A549 (cell line): ENCODE data around the gene PEDS1. TPM values are rescaled to one million over a fixed set of nuclear protein-coding genes. Genes with fewer than 3 reads are reported as not detected.

Source experiments
- ATAC-seq, 2 experiments: fragments of 200-7000 bp in 1 of 2; fragments of >200 bp in 1 of 2; cut with Nextera tagmentation in 1 of 2; cut with Tn5 transposase in 1 of 2; 3 replicates each; pipeline versions ENCODE4 v1.8.0 to v1.9.1; 2018 to 2020; ENCODE audit warnings: mild to moderate bottlenecking in 1 of 2, moderate library complexity in 1 of 2
- CTCF ChIA-PET: fragments of 300-600 bp; sonication (Branson Sonifier 250); formaldehyde crosslinking; extraction: SDS; loops from one replicate; lab custom pipeline; 2021; ENCODE audit warnings: antibody characterized with exemption, inconsistent platforms; lab: Yijun Ruan, JAX
- POLR2A ChIA-PET: fragments of 350-600 bp; formaldehyde crosslinking; extraction: SDS; loops from one replicate; lab custom pipeline; 2021; ENCODE audit warnings: antibody characterized with exemption, inconsistent platforms; lab: Yijun Ruan, JAX
- DNase-seq, 2 experiments: peaks; one replicate each; pipeline versions ENCODE4 v3.0.0 to v3.0.0-alpha.2; 2011 to 2016; ENCODE audit warnings: low read depth in 1 of 2, low spot score in 1 of 2
- FAIRE-seq: peaks from 2 replicates; lab custom pipeline; 2011; peaks lifted over from hg19 to GRCh38; lab: Jason Lieb, UNC
- H3K27ac ChIP-seq, 2 experiments: fragments of >200 bp; sonication (Bioruptor Twin); formaldehyde crosslinking; 3 replicates each; pipeline ENCODE4 v1.5.1; 2016 to 2017
- H3K4me1 ChIP-seq: fragments of >200 bp; sonication (Bioruptor Twin); formaldehyde crosslinking; 3 replicates; pipeline ENCODE4 v1.6.1; 2016
- H3K4me2 ChIP-seq: fragments of >200 bp; sonication (Bioruptor Twin); formaldehyde crosslinking; 3 replicates; pipeline ENCODE4 v1.6.1; 2016
- H3K4me3 ChIP-seq: fragments of >200 bp; sonication (Bioruptor Twin); formaldehyde crosslinking; 3 replicates; pipeline ENCODE4 v1.5.1; 2016
- H3K9me3 ChIP-seq: fragments of >200 bp; sonication (Bioruptor Twin); formaldehyde crosslinking; 3 replicates; pipeline ENCODE4 v1.6.1; 2016
- BHLHE40 ChIP-seq: IDR thresholded peaks from 2 replicates; pipeline ENCODE4 v1.6.1; 2012; ENCODE audit warnings: low read depth, low read length, inconsistent platforms
- CEBPB ChIP-seq, 2 experiments: fragments of >200 bp in 1 of 2; sonication (Bioruptor Twin) in 1 of 2; formaldehyde crosslinking in 1 of 2; IDR thresholded peaks; 2 replicates each; pipeline ENCODE4 v1.6.1; 2012 to 2016
- EHMT2 ChIP-seq: fragments of 200-600 bp; sonication (generic); IDR thresholded peaks from 2 replicates; pipeline ENCODE4 v1.6.1; 2016; ENCODE audit warnings: antibody characterized with exemption, low read depth, mild to moderate bottlenecking, moderate library complexity
- EP300 ChIP-seq, 2 experiments: fragments of >200 bp; sonication (Bioruptor Twin); formaldehyde crosslinking; IDR thresholded peaks; 2 replicates in 1 of 2; 3 replicates in 1 of 2; pipeline ENCODE4 v1.6.1; 2016 to 2017
- FOSL2 ChIP-seq, 2 experiments: fragments of 450-650 bp in 1 of 2; fragments of >200 bp in 1 of 2; sonication (Bioruptor Twin) in 1 of 2; formaldehyde crosslinking; IDR thresholded peaks; 2 replicates each; pipeline versions ENCODE4 v1.5.0 to v1.6.1; 2016 to 2020; ENCODE audit warnings: mild to moderate bottlenecking in 1 of 2, moderate library complexity in 1 of 2
- GATA3 ChIP-seq: IDR thresholded peaks from 2 replicates; pipeline ENCODE4 v1.6.1; 2012; ENCODE audit warnings: borderline replicate concordance
- HOXB5 ChIP-seq: fragments of 250-450 bp; sonication (Bioruptor Pico); IDR thresholded peaks from 2 replicates; pipeline ENCODE4 v1.5.0; 2020; ENCODE audit warnings: mild to moderate bottlenecking, moderate library complexity
- JUN ChIP-seq, 2 experiments: fragments of >200 bp; sonication (Bioruptor Twin); formaldehyde crosslinking; IDR thresholded peaks; 2 replicates in 1 of 2; 3 replicates in 1 of 2; pipeline ENCODE4 v1.6.1; 2016 to 2017
- JUNB ChIP-seq: fragments of >200 bp; sonication (Bioruptor Twin); formaldehyde crosslinking; IDR thresholded peaks from 2 replicates; pipeline ENCODE4 v1.6.1; 2016
- MAFK ChIP-seq: fragments of 450-650 bp; IDR thresholded peaks from 2 replicates; pipeline ENCODE4 v1.6.1; 2014; ENCODE audit not compliant: partially characterized antibody
- MYC ChIP-seq: IDR thresholded peaks from 2 replicates; pipeline ENCODE4 v1.6.1; 2012; ENCODE audit warnings: mild to moderate bottlenecking, inconsistent platforms, low read length, improper control_type of control experiment, borderline replicate concordance
- NPAS2 ChIP-seq: fragments of 250-450 bp; sonication (Bioruptor Pico); IDR thresholded peaks from 2 replicates; pipeline ENCODE4 v1.8.0; 2022; ENCODE audit warnings: mild to moderate bottlenecking, moderate library complexity, borderline replicate concordance
- POLR2AphosphoS2 ChIP-seq: conservative IDR thresholded peaks from 2 replicates; pipeline ENCODE4 v1.6.1; 2012; ENCODE audit warnings: low read length, improper control_type of control experiment, inconsistent platforms
- ZSCAN20 ChIP-seq: fragments of 250-450 bp; sonication (Bioruptor Pico); IDR thresholded peaks from 2 replicates; pipeline ENCODE4 v1.8.0; 2022; ENCODE audit warnings: mild to moderate bottlenecking, moderate library complexity
- WGBS: methylation state at CpG from one replicate; pipeline ENCODE4 v1.1.6; 2017; ENCODE audit errors: missing lambda C conversion rate; 5-methylcytosine and 5-hydroxymethylcytosine counted together
- polyA plus RNA-seq, 4 experiments: library from polyadenylated mRNA; depleted of rRNA in 3 of 4; stranded (reverse); fragments of >200 nt; fragmentation: RNase III in 1 of 4; extraction: RNeasy Plus Mini Kit Qiagen cat#74134 plus additional on column Dnase treatment in 1 of 4; gene quantifications; 2 replicates in 3 of 4; 3 replicates in 1 of 4; pipeline ENCODE4 v1.2.3, GENCODE V29; 2011 to 2017
- TF ChIP-seq, protein P1 (sequence below): IDR thresholded peaks from 2 replicates; pipeline ENCODE4 v1.6.1; 2012; ENCODE audit warnings: low read depth, borderline replicate concordance
- TF ChIP-seq, protein P2 (sequence below): IDR thresholded peaks from 2 replicates; pipeline ENCODE4 v1.6.1; 2012
- TF ChIP-seq, protein P3 (sequence below): fragments of 200-600 bp; sonication (generic); IDR thresholded peaks from 2 replicates; pipeline ENCODE4 v1.6.1; 2016; ENCODE audit warnings: antibody characterized with exemption, mild to moderate bottlenecking, moderate library complexity
- TF ChIP-seq, protein P4 (sequence below): fragments of 150-350 bp; IDR thresholded peaks from 2 replicates; pipeline ENCODE4 v1.6.1; 2014; ENCODE audit warnings: low read depth, mild to moderate bottlenecking, low read length
- TF ChIP-seq, protein P5 (sequence below): IDR thresholded peaks from 2 replicates; pipeline ENCODE4 v1.6.1; 2012
- TF ChIP-seq, protein P6 (sequence below): fragments of >200 bp; sonication (Bioruptor Twin); formaldehyde crosslinking; IDR thresholded peaks from 2 replicates; pipeline ENCODE4 v1.6.1; 2016

PEDS1 gene
- polyA plus RNA-seq, 2 of the 4 experiments (the other 2 are of a cell fraction), result 24.5 to 25.8 TPM

DNA sequence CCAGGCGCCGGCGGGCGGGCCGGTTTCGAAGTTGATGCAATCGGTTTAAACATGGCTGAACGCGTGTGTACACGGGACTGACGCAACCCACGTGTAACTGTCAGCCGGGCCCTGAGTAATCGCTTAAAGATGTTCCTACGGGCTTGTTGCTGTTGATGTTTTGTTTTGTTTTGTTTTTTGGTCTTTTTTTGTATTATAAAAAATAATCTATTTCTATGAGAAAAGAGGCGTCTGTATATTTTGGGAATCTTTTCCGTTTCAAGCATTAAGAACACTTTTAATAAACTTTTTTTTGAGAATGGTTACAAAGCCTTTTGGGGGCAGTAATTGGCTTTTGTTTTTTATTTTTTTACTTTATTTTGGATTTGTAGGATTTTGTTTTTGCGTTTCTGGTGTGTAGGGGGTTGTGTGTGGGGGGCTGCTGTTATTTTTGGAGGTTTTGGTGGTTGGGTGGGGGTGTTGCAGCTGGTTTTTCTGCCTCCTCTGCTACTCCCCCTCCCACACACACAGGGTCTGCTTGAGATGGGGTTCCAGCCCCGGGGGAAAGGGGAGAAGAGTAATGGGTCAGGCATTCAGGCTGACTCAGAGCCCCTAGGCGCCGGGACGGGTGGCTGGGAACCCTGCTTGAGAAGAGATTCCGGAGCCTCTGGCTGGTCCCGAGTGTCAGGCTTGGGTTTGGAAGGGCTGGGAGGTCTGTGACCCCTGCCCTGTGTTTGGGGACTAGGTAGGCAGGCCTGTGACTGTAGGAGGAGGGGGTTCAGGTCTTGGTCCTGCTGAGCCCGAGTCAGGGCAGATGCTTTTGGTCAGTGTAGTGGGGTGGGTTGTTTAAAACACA, 39.1 kb upstream of the PEDS1 start:
- H3K4me1 ChIP-seq, result peaks cover 54% of the 10 kb centered on the region
- CTCF ChIA-PET, result interaction anchor here (1.4 to 27.5 kb wide), 7 partner anchors 25 to 383 kb away, joined by 4 to 1085 read pairs (median 49); partner anchors contain the start of gene UBE2V1
- FAIRE-seq, result no peak

More for the DNA sequence above, 39.1 kb upstream of the PEDS1 start:
- WGBS, result under 1% methylated on average over 23 of the region's 25 CpGs
- Histone ChIP-seq H3K27ac (peak overlapping the region; percentile 97 to 98), H3K4me3 (peak overlapping the region; percentile 98), H3K9me3 (no peaks in the 10 kb centered on the region), H3K4me2 (peak overlapping the region; percentile 92)
- 0 out of 6 replicates have a peak, but pooled peaks of 1 of the 2 experiments have one; percentile 7 for ATAC-seq
- peak; percentile 87 to 92 for DNase-seq
- POLR2A ChIA-PET, result no interaction called here
- TF ChIP-seq GATA3, result peak; percentile 58; the same call in 1 of the 2 replicates
- peak; percentile 65; the same call in 1 of the 2 replicates for TF ChIP-seq HOXB5 (CRISPR knock-in tag)
- TF ChIP-seq, protein P1, sequence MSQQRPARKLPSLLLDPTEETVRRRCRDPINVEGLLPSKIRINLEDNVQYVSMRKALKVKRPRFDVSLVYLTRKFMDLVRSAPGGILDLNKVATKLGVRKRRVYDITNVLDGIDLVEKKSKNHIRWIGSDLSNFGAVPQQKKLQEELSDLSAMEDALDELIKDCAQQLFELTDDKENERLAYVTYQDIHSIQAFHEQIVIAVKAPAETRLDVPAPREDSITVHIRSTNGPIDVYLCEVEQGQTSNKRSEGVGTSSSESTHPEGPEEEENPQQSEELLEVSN, result peak; percentile 51; the same call in 1 of the 2 replicates
- TF ChIP-seq EP300 (IDR thresholded peaks at IDR 0.05), result peak in 1 of 2 experiments; percentile 33; a peak in 1 of 5 replicates
- TF ChIP-seq CEBPB (IDR thresholded peaks at IDR 0.05), result peak; percentile 91 to 95
- no peak for TF ChIP-seq FOSL2 (IDR thresholded peaks at IDR 0.05)
- TF ChIP-seq FOSL2 (CRISPR knock-in tag; IDR thresholded peaks at IDR 0.05), result peak; percentile 73
- TF ChIP-seq, protein P2, sequence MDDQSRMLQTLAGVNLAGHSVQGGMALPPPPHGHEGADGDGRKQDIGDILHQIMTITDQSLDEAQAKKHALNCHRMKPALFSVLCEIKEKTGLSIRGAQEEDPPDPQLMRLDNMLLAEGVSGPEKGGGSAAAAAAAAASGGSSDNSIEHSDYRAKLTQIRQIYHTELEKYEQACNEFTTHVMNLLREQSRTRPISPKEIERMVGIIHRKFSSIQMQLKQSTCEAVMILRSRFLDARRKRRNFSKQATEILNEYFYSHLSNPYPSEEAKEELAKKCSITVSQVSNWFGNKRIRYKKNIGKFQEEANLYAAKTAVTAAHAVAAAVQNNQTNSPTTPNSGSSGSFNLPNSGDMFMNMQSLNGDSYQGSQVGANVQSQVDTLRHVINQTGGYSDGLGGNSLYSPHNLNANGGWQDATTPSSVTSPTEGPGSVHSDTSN, result 0 out of 2 replicates have a peak, but pooled peaks have one; percentile 53
- 0 out of 2 replicates have a peak, but pooled peaks have one; percentile 19 for TF ChIP-seq POLR2AphosphoS2
- TF ChIP-seq, protein P3, sequence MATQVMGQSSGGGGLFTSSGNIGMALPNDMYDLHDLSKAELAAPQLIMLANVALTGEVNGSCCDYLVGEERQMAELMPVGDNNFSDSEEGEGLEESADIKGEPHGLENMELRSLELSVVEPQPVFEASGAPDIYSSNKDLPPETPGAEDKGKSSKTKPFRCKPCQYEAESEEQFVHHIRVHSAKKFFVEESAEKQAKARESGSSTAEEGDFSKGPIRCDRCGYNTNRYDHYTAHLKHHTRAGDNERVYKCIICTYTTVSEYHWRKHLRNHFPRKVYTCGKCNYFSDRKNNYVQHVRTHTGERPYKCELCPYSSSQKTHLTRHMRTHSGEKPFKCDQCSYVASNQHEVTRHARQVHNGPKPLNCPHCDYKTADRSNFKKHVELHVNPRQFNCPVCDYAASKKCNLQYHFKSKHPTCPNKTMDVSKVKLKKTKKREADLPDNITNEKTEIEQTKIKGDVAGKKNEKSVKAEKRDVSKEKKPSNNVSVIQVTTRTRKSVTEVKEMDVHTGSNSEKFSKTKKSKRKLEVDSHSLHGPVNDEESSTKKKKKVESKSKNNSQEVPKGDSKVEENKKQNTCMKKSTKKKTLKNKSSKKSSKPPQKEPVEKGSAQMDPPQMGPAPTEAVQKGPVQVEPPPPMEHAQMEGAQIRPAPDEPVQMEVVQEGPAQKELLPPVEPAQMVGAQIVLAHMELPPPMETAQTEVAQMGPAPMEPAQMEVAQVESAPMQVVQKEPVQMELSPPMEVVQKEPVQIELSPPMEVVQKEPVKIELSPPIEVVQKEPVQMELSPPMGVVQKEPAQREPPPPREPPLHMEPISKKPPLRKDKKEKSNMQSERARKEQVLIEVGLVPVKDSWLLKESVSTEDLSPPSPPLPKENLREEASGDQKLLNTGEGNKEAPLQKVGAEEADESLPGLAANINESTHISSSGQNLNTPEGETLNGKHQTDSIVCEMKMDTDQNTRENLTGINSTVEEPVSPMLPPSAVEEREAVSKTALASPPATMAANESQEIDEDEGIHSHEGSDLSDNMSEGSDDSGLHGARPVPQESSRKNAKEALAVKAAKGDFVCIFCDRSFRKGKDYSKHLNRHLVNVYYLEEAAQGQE, result 0 out of 2 replicates have a peak, but pooled peaks have one; percentile 15
- TF ChIP-seq NPAS2 (CRISPR knock-in tag), result 0 out of 2 replicates have a peak, but pooled peaks have one; percentile 66
- TF ChIP-seq MAFK, result no peak
- TF ChIP-seq EHMT2, result no peak
- TF ChIP-seq JUNB, result peak; percentile 31; the same call in 1 of the 2 replicates
- TF ChIP-seq, protein P4, sequence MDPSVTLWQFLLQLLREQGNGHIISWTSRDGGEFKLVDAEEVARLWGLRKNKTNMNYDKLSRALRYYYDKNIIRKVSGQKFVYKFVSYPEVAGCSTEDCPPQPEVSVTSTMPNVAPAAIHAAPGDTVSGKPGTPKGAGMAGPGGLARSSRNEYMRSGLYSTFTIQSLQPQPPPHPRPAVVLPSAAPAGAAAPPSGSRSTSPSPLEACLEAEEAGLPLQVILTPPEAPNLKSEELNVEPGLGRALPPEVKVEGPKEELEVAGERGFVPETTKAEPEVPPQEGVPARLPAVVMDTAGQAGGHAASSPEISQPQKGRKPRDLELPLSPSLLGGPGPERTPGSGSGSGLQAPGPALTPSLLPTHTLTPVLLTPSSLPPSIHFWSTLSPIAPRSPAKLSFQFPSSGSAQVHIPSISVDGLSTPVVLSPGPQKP, result no peak
- TF ChIP-seq, protein P5, sequence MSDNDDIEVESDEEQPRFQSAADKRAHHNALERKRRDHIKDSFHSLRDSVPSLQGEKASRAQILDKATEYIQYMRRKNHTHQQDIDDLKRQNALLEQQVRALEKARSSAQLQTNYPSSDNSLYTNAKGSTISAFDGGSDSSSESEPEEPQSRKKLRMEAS, result peak; percentile 97
- peak in 1 of 2 experiments; percentile 16; a peak in 1 of 5 replicates for TF ChIP-seq JUN (IDR thresholded peaks at IDR 0.05)
- peak; percentile 58; the same call in 1 of the 2 replicates for TF ChIP-seq MYC
- TF ChIP-seq ZSCAN20 (CRISPR knock-in tag), result no peak
- peak; percentile 87 for TF ChIP-seq BHLHE40
- TF ChIP-seq, protein P6, sequence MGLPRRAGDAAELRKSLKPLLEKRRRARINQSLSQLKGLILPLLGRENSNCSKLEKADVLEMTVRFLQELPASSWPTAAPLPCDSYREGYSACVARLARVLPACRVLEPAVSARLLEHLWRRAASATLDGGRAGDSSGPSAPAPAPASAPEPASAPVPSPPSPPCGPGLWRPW, result no peak
